OCI-LY7 (cell line): ENCODE measurements around the gene TMEM109.

Source experiments
- EZH2phosphoT487 ChIP-seq: fragments of 200-600 bp; sonication (generic); IDR thresholded peaks from 2 replicates; pipeline ENCODE4 v1.6.1; 2018; ENCODE audit warnings: low read depth, borderline replicate concordance, mild to moderate bottlenecking, mixed run types, antibody characterized with exemption, low read length, moderate library complexity, mixed read lengths
- TF ChIP-seq, protein P1 (sequence below): fragments of 200-600 bp; sonication (generic); conservative IDR thresholded peaks from 2 replicates; pipeline ENCODE4 v1.5.1; 2014; ENCODE audit warnings: mild to moderate bottlenecking, antibody characterized with exemption, low read length, moderate library complexity, mixed read lengths

DNA sequence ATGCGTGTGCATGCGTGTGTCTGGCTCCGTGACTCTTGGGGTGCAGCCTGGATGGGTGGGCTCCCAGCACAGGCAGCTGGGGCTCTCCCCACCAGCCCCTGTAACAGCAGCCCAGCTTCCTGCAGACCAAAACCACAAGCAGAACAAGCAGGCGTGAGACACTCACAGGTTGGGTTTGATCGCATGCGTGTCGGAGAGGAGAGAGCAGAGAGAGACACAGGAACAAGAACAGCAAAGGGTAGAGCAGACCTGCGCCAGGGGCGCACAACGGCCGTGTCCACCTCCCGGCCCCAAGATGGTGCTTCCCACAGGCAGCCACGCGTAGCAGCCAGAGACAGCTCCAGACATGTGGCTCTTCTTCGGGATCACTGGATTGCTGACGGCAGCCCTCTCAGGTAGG lies 57.6 kb downstream of the TMEM109 start, which contains the start of gene CD6:
- TF ChIP-seq, protein P1, sequence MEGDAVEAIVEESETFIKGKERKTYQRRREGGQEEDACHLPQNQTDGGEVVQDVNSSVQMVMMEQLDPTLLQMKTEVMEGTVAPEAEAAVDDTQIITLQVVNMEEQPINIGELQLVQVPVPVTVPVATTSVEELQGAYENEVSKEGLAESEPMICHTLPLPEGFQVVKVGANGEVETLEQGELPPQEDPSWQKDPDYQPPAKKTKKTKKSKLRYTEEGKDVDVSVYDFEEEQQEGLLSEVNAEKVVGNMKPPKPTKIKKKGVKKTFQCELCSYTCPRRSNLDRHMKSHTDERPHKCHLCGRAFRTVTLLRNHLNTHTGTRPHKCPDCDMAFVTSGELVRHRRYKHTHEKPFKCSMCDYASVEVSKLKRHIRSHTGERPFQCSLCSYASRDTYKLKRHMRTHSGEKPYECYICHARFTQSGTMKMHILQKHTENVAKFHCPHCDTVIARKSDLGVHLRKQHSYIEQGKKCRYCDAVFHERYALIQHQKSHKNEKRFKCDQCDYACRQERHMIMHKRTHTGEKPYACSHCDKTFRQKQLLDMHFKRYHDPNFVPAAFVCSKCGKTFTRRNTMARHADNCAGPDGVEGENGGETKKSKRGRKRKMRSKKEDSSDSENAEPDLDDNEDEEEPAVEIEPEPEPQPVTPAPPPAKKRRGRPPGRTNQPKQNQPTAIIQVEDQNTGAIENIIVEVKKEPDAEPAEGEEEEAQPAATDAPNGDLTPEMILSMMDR: no peak
- TF ChIP-seq EZH2phosphoT487: no peak
